C4-2B (cell line): ENCODE results near the gene GLT1D1.

Experiments used
- ZFX ChIP-seq: fragments of 450-650 bp; IDR thresholded peaks from 2 replicates; pipeline ENCODE4 v1.6.1; 2017
- TF ChIP-seq, protein P1 (sequence below): fragments of 450-650 bp; conservative IDR thresholded peaks from 2 replicates; pipeline ENCODE4 v1.5.1; 2017; ENCODE audit warnings: mild to moderate bottlenecking

DNA sequence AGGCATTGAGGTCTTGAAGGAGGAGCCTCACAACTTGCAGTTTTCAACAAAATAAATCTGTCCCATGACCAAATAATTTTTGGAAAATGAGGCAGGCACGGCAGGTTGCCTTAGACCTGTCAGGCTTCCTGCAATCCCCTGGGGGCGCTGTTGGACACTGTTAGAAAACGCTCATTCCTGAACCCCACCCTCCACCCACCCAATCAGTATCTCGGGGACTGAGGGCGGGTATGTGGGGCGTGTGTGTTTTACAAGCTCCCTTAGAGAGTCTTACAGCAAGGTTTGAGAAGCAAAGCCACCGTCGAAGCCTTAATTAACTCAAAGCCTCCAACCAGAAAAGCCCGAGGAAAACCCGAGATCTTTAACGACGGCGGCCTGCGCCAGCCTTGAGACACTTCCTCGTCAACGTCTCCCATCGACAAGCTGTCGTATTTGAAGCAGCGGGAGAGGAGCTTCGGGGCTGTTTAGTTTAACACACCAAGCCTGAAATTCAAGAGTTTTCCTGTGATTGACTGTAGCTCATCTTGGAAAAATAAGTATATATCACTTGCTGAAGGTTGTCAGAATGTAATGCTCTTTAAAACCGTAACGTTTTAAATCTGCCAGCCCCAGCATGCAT lies 123.0 kb downstream of the GLT1D1 start:
- TF ChIP-seq, protein P1, sequence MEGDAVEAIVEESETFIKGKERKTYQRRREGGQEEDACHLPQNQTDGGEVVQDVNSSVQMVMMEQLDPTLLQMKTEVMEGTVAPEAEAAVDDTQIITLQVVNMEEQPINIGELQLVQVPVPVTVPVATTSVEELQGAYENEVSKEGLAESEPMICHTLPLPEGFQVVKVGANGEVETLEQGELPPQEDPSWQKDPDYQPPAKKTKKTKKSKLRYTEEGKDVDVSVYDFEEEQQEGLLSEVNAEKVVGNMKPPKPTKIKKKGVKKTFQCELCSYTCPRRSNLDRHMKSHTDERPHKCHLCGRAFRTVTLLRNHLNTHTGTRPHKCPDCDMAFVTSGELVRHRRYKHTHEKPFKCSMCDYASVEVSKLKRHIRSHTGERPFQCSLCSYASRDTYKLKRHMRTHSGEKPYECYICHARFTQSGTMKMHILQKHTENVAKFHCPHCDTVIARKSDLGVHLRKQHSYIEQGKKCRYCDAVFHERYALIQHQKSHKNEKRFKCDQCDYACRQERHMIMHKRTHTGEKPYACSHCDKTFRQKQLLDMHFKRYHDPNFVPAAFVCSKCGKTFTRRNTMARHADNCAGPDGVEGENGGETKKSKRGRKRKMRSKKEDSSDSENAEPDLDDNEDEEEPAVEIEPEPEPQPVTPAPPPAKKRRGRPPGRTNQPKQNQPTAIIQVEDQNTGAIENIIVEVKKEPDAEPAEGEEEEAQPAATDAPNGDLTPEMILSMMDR: no peak; the same call in 1 of the 2 replicates
- TF ChIP-seq ZFX: no peak
